Upper lobe of left lung (tissue), 6 donors: ENCODE measurements around the gene FOXE3. TPM values are rescaled to one million over a fixed set of nuclear protein-coding genes. Genes with fewer than 3 reads are reported as not detected.

Source experiments
- ATAC-seq, 2 donors: fragments of 200-7000 bp; cut with Tn5 transposase; one replicate each; pipeline ENCODE4 v1.9.1; 2022; ENCODE audit warnings: mild to moderate bottlenecking in 2 of 2, moderate library complexity in 2 of 2; ENCODE audit not compliant: low FRiP score in 2 of 2
- DNase-seq, 2 donors: peaks; one replicate each; pipeline ENCODE4 v3.0.0-alpha.2; 2019 to 2020
- H3K27ac ChIP-seq, 4 donors: fragments of 200-600 bp; sonication (generic); one replicate each; pipeline ENCODE4 v1.5.1; 2016 to 2019
- H3K27me3 ChIP-seq, 4 donors: fragments of 200-600 bp; sonication (generic); one replicate each; pipeline ENCODE4 v1.5.1; 2017 to 2019
- H3K36me3 ChIP-seq, 4 donors: fragments of 200-600 bp; sonication (generic); one replicate each; pipeline ENCODE4 v1.5.1; 2016 to 2019
- H3K4me1 ChIP-seq, 4 donors: fragments of 200-600 bp; sonication (generic); one replicate each; pipeline ENCODE4 v1.5.1; 2018 to 2019
- H3K4me3 ChIP-seq, 4 donors: fragments of 200-600 bp; sonication (generic); one replicate each; pipeline ENCODE4 v1.5.1; 2017 to 2019; ENCODE audit warnings: mild to moderate bottlenecking in 2 of 4, moderate library complexity in 1 of 4
- H3K9me3 ChIP-seq, 4 donors: fragments of 200-600 bp; sonication (generic); one replicate each; pipeline ENCODE4 v1.5.1; 2018 to 2019
- EP300 ChIP-seq, 4 donors: sonication (generic); formaldehyde crosslinking; IDR thresholded peaks; one replicate each; pipeline ENCODE4 v1.5.1; 2017; ENCODE audit warnings: antibody characterized with exemption in 4 of 4, control low read depth in 2 of 4
- POLR2A ChIP-seq, 4 donors: fragments of 450-650 bp; IDR thresholded peaks; one replicate each; pipeline ENCODE4 v1.5.1; 2016 to 2017; ENCODE audit warnings: antibody characterized with exemption in 4 of 4, mild to moderate bottlenecking in 2 of 4
- POLR2AphosphoS5 ChIP-seq, 2 donors: sonication (generic); formaldehyde crosslinking; IDR thresholded peaks; one replicate each; pipeline ENCODE4 v1.5.1; 2017; ENCODE audit warnings: antibody characterized with exemption in 2 of 2
- WGBS, 2 donors: methylation state at CpG; one replicate each; pipeline ENCODE4 v1.1.5; 2017 to 2018; 5-methylcytosine and 5-hydroxymethylcytosine counted together
- total RNA-seq, 6 donors: library from RNA; depleted of rRNA in 4 of 6; stranded (reverse); fragments of >200 nt in 4 of 6; gene quantifications; one replicate each; pipeline versions ENCODE4 v1.1.0 to v1.2.1, GENCODE V29; 2016 to 2021
- TF ChIP-seq, protein P1 (sequence below), 6 experiments: fragments of 450-650 bp in 4 of 6; fragments of 200-600 bp in 2 of 6; sonication (generic) in 2 of 6; IDR thresholded peaks; one replicate each; pipeline ENCODE4 v1.5.1; 2016 to 2019; ENCODE audit warnings: antibody characterized with exemption in 6 of 6
- donor health status: DM: no; HTN: no; CAD: no; lungs with moderate emphysema.
- donor health status: DM: no; HTN: yes; CAD: no; lungs with severe emphysema.

FOXE3 gene
- total RNA-seq, 6 donors from 2014 or later = not detected

DNA sequence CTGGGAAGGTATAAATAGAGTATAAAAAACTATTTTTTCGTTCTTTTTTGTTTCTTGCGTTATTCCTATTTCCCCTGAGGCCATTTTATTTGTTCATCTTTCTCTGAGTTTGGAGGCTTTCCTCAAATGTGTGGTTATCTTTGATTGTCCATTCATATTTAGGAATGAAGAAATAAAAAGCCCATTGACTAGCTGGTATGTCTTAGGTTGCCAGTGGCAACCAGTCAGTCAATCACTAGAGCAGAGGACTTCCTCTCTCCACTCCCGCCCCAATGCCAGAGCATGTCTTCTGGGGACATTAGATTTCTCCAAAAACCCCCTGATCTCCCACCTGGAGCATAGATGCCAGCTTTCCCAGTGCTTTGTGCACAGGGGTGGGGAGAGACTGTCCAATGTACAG, 20.7 kb upstream of the FOXE3 start:
- no peak for DNase-seq
- no peak for ATAC-seq
- no peak overlapping the region for H3K4me3 ChIP-seq
- WGBS, 2 donors = 89 to 94% methylated on average over 3 of the region's 3 CpGs
- H3K27ac ChIP-seq = no peak overlapping the region
- H3K9me3 ChIP-seq = no peaks in the 10 kb centered on the region
- no peaks in the 10 kb centered on the region for H3K36me3 ChIP-seq
- TF ChIP-seq EP300 (IDR thresholded peaks at IDR 0.05) (no peak), POLR2A (IDR thresholded peaks at IDR 0.05) (no peak), POLR2AphosphoS5 (IDR thresholded peaks at IDR 0.05) (no peak)
- TF ChIP-seq, protein P1, sequence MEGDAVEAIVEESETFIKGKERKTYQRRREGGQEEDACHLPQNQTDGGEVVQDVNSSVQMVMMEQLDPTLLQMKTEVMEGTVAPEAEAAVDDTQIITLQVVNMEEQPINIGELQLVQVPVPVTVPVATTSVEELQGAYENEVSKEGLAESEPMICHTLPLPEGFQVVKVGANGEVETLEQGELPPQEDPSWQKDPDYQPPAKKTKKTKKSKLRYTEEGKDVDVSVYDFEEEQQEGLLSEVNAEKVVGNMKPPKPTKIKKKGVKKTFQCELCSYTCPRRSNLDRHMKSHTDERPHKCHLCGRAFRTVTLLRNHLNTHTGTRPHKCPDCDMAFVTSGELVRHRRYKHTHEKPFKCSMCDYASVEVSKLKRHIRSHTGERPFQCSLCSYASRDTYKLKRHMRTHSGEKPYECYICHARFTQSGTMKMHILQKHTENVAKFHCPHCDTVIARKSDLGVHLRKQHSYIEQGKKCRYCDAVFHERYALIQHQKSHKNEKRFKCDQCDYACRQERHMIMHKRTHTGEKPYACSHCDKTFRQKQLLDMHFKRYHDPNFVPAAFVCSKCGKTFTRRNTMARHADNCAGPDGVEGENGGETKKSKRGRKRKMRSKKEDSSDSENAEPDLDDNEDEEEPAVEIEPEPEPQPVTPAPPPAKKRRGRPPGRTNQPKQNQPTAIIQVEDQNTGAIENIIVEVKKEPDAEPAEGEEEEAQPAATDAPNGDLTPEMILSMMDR (IDR thresholded peaks at IDR 0.05) = no peak
- no peaks in the 10 kb centered on the region for H3K27me3 ChIP-seq
- H3K4me1 ChIP-seq = no peaks in the 10 kb centered on the region

DNA sequence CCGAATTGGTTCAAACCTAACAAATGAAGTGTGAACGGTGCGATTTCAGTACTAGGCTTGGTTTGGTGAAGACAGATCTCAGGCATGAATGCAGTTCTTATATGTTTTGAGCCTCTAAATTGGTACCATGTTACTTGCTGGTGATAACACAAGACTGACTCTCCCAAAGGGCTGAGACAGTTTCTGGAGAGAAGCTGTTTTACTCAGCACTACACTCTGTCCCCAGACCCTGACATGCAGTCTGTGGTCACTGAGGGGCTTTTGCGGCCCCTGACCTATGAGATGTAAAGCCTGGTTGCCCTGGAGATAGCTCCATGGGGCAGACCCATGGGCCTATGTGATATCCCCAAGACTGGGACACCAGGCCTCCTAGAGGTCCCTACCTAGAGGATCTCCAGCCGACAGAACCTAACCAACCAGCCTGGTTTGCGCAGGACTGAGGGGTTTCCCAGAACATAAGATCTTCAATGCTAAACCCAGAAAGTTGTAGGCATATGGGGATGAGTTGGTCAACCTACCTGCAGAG, 19.4 kb upstream of the FOXE3 start:
- no peak for ATAC-seq
- 83 to 97% methylated on average over 3 to 6 of the region's 6 CpGs for WGBS, 2 donors
- no peak overlapping the region for H3K27ac ChIP-seq
- no peaks in the 10 kb centered on the region for H3K9me3 ChIP-seq
- no peak for TF ChIP-seq POLR2AphosphoS5 (IDR thresholded peaks at IDR 0.05)
- TF ChIP-seq POLR2A (IDR thresholded peaks at IDR 0.05) = no peak
- TF ChIP-seq, protein P1 (IDR thresholded peaks at IDR 0.05) = no peak
- TF ChIP-seq EP300 (IDR thresholded peaks at IDR 0.05) = no peak
- H3K27me3 ChIP-seq = no peaks in the 10 kb centered on the region
- no peaks in the 10 kb centered on the region for H3K4me1 ChIP-seq
- no peak for DNase-seq
- no peak overlapping the region for H3K4me3 ChIP-seq
- no peaks in the 10 kb centered on the region for H3K36me3 ChIP-seq

DNA sequence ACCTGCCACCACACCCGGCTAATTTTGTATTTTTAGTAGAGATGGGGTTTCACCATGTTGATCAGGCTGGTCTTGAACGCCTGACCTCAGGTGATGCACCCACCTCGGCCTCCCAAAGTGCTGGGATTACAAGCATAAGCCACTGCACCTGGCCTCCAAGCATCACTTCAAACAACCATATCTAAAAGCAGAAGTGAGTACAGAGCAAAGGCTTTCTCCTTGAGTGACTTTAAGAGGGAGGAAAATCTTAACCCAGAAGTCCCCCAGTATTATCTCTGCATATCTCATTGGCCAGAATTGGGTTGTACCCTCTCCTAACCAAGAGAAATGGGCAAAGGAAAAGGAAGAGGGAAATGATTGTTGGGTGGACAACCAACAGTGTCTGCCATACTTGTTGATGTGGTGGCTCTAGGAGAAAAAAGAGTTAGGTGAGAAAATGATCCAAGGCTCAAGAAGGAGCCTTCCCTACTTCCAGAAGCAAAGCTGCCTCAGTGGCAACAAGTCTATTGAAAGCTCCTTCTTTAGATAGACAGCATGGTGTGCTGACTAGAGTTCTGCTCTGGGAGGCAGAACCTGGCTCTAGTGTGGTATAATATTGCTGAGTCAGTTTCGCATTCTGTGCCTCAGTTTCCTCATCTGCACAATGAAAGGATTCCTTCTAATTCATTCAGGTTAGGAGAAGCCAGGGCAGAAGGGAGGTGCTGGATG, 16.8 kb upstream of the FOXE3 start:
- H3K36me3 ChIP-seq = no peaks in the 10 kb centered on the region
- H3K27ac ChIP-seq = no peak overlapping the region
- no peak overlapping the region for H3K4me3 ChIP-seq
- no peaks in the 10 kb centered on the region for H3K4me1 ChIP-seq
- no peak for DNase-seq
- 81% methylated on average over 4 of the region's 4 CpGs for WGBS, 2 donors
- no peak for ATAC-seq
- H3K9me3 ChIP-seq = no peaks in the 10 kb centered on the region
- no peaks in the 10 kb centered on the region for H3K27me3 ChIP-seq
- no peak for TF ChIP-seq POLR2AphosphoS5 (IDR thresholded peaks at IDR 0.05)

DNA sequence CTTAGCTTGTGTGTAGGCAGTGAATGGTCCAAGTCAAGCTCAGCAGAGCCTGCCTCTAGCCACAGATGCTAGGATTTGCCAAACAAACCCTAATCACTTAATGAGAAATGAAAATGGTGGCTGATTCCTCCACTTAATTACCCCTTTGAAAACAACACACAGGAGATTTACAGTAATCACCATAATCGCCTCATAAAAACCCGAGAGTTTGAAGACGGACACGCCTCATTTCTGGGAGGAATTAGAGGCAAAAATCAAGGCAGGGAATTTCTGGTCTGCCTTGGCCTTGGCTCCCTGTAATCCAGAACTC, 16.3 kb upstream of the FOXE3 start:
- ATAC-seq (no peak), DNase-seq (no peak)
- no peaks in the 10 kb centered on the region for H3K27me3 ChIP-seq
- no peaks in the 10 kb centered on the region for H3K36me3 ChIP-seq
- no peak overlapping the region for H3K27ac ChIP-seq
- H3K9me3 ChIP-seq = no peaks in the 10 kb centered on the region
- H3K4me3 ChIP-seq = no peak overlapping the region
- no peaks in the 10 kb centered on the region for H3K4me1 ChIP-seq
- WGBS, 2 donors = 93 to 98% methylated on average over 4 of the region's 4 CpGs
- TF ChIP-seq EP300 (IDR thresholded peaks at IDR 0.05) = no peak
- TF ChIP-seq, protein P1 (IDR thresholded peaks at IDR 0.05) = no peak
- TF ChIP-seq POLR2AphosphoS5 (IDR thresholded peaks at IDR 0.05) = no peak
- TF ChIP-seq POLR2A (IDR thresholded peaks at IDR 0.05) = no peak

DNA sequence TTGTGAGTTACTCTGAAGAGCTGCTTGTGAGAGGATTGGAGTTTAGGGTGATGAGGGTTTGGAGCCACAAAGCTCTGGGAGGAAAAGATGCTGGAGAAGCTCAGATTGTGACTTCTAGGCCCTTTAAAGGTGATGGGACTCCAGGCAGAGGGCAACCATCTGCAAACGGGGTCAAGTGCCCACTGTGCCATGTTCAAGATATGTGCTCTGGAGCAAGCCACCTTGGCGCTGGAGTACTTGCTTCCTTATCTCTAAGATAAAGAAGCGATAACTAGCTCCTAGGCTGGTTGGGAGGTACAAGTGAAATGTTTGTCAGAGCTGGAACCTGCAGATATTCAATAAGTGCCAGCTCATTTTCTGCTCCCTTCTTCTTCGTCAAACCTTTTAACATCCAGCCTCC, 14.3 kb upstream of the FOXE3 start:
- TF ChIP-seq, protein P1 (IDR thresholded peaks at IDR 0.05) = no peak
- no peak for TF ChIP-seq EP300 (IDR thresholded peaks at IDR 0.05)
- no peak for TF ChIP-seq POLR2AphosphoS5 (IDR thresholded peaks at IDR 0.05)
- no peak for TF ChIP-seq POLR2A (IDR thresholded peaks at IDR 0.05)
- no peak for DNase-seq
- no peaks in the 10 kb centered on the region for H3K9me3 ChIP-seq
- no peaks in the 10 kb centered on the region for H3K4me1 ChIP-seq
- no peaks in the 10 kb centered on the region for H3K27me3 ChIP-seq
- H3K4me3 ChIP-seq = no peak overlapping the region
- H3K27ac ChIP-seq = no peak overlapping the region
- no peak for ATAC-seq
- H3K36me3 ChIP-seq = no peaks in the 10 kb centered on the region
- WGBS, 2 donors = 61 to 70% methylated on average over 4 of the region's 4 CpGs
